ENCODE results near the gene ZNF592.

- no peak for TF ChIP-seq CTCF (IDR thresholded peaks at IDR 0.05)
- no peak for TF ChIP-seq POLR2A (IDR thresholded peaks at IDR 0.05)
Measured at GRCh38 chr15:84847382-84847781, 99.0 kb downstream of the ZNF592 start.
